Tibial nerve (tissue), 4 donors: ENCODE data around the gene EEA1.

Experiments used
- EP300 ChIP-seq, 2 donors: sonication (generic); formaldehyde crosslinking; IDR thresholded peaks; one replicate each; pipeline ENCODE4 v1.6.1; 2017; ENCODE audit warnings: antibody characterized with exemption in 2 of 2, mild to moderate bottlenecking in 1 of 2
- POLR2A ChIP-seq, 2 donors: fragments of 450-650 bp; IDR thresholded peaks; one replicate each; pipeline ENCODE4 v1.6.1; 2017; ENCODE audit warnings: antibody characterized with exemption in 2 of 2, mild to moderate bottlenecking in 2 of 2, moderate library complexity in 2 of 2
- TF ChIP-seq, protein P1 (sequence below), 5 experiments: fragments of 200-600 bp in 3 of 5; fragments of 450-650 bp in 2 of 5; sonication (generic) in 3 of 5; IDR thresholded peaks; one replicate each; pipeline ENCODE4 v1.5.1; 2016 to 2019; ENCODE audit warnings: antibody characterized with exemption in 5 of 5, mild to moderate bottlenecking in 3 of 5, moderate library complexity in 2 of 5

DNA sequence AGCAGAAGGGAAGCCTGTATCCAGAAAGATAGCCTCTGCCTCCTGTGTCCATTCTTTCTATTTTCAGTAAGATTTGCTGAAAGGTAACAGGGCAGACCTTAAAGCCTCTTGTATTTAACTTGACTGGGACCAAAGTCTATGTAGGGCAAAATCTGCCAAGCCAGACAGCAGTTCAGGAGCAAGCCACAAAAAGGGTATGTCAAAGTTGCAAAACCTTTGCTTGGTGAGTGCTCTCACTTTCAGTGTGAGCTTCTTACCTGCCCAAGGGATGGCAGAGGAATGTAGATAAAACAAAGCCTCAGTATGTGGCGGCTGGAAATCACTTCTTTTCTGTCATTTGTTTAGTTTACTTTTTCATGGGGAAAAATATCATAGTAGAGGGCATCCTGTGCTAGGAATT is 163.2 kb downstream of the EEA1 start:
- TF ChIP-seq, protein P1, sequence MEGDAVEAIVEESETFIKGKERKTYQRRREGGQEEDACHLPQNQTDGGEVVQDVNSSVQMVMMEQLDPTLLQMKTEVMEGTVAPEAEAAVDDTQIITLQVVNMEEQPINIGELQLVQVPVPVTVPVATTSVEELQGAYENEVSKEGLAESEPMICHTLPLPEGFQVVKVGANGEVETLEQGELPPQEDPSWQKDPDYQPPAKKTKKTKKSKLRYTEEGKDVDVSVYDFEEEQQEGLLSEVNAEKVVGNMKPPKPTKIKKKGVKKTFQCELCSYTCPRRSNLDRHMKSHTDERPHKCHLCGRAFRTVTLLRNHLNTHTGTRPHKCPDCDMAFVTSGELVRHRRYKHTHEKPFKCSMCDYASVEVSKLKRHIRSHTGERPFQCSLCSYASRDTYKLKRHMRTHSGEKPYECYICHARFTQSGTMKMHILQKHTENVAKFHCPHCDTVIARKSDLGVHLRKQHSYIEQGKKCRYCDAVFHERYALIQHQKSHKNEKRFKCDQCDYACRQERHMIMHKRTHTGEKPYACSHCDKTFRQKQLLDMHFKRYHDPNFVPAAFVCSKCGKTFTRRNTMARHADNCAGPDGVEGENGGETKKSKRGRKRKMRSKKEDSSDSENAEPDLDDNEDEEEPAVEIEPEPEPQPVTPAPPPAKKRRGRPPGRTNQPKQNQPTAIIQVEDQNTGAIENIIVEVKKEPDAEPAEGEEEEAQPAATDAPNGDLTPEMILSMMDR (IDR thresholded peaks at IDR 0.05), result no peak
- TF ChIP-seq EP300 (IDR thresholded peaks at IDR 0.05), result no peak
- TF ChIP-seq POLR2A (IDR thresholded peaks at IDR 0.05), result no peak
